ENCODE results near the gene INTS4.
"Not testable (repeated sequence)": the region's sequence is repeated elsewhere in the genome, so short reads cannot be mapped to it uniquely, and the experiment has no call there.

The INTS4 gene

DNA sequence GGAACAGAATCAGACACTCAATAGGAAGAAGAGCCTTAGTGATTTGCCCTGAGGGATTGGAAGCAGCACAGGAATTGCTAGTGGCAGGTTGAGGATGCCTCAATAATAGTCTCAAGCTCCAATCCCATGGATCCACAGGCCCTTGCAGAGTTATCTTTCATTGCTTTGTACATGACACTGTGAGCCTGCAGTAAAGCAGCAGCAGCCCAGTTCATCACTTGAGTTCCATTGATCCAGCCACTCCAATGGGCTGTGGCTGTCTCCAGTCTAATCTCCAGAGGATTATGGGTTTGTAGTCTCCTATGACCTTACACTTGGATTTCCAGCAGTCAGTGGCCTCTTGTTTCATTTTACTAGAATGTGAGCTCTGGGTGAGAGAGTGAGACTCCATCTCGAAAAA lies 128.1 kb downstream of the INTS4 start:
- TF ChIP-seq ZNF8 (CRISPR knock-in tag; IDR thresholded peaks at IDR 0.05) (no peak), PPARA (CRISPR knock-in tag; IDR thresholded peaks at IDR 0.05; ENCODE audit: borderline replicate concordance) (no peak), CSDC2 (CRISPR knock-in tag; IDR thresholded peaks at IDR 0.05) (no peak), ISL1 (CRISPR knock-in tag; IDR thresholded peaks at IDR 0.05) (no peak), BACH2 (CRISPR knock-in tag; IDR thresholded peaks at IDR 0.05; ENCODE audit: borderline replicate concordance) (no peak), ARNTL (CRISPR knock-in tag; IDR thresholded peaks at IDR 0.05; ENCODE audit: borderline replicate concordance, low read depth) (no peak)
- TF ChIP-seq, protein P1, sequence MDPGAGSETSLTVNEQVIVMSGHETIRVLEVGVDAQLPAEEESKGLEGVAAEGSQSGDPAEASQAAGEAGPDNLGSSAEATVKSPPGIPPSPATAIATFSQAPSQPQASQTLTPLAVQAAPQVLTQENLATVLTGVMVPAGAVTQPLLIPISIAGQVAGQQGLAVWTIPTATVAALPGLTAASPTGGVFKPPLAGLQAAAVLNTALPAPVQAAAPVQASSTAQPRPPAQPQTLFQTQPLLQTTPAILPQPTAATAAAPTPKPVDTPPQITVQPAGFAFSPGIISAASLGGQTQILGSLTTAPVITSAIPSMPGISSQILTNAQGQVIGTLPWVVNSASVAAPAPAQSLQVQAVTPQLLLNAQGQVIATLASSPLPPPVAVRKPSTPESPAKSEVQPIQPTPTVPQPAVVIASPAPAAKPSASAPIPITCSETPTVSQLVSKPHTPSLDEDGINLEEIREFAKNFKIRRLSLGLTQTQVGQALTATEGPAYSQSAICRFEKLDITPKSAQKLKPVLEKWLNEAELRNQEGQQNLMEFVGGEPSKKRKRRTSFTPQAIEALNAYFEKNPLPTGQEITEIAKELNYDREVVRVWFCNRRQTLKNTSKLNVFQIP (CRISPR knock-in tag; IDR thresholded peaks at IDR 0.05; ENCODE audit: borderline replicate concordance, low read depth) = no peak

GRCh38 chr11:77865805-77866204 lies 128.7 kb downstream of the INTS4 start:
- peak; percentile 64 for ATAC-seq
- TF ChIP-seq ISL1 (CRISPR knock-in tag; IDR thresholded peaks at IDR 0.05) = peak; percentile 81
- 0 out of 2 replicates have a peak, but pooled peaks have one; percentile 38 for TF ChIP-seq TCF4 (CRISPR knock-in tag; IDR thresholded peaks at IDR 0.05; ENCODE audit: borderline replicate concordance)
- TF ChIP-seq ZFP3 (CRISPR knock-in tag; IDR thresholded peaks at IDR 0.05) = no peak
- TF ChIP-seq, protein P2, sequence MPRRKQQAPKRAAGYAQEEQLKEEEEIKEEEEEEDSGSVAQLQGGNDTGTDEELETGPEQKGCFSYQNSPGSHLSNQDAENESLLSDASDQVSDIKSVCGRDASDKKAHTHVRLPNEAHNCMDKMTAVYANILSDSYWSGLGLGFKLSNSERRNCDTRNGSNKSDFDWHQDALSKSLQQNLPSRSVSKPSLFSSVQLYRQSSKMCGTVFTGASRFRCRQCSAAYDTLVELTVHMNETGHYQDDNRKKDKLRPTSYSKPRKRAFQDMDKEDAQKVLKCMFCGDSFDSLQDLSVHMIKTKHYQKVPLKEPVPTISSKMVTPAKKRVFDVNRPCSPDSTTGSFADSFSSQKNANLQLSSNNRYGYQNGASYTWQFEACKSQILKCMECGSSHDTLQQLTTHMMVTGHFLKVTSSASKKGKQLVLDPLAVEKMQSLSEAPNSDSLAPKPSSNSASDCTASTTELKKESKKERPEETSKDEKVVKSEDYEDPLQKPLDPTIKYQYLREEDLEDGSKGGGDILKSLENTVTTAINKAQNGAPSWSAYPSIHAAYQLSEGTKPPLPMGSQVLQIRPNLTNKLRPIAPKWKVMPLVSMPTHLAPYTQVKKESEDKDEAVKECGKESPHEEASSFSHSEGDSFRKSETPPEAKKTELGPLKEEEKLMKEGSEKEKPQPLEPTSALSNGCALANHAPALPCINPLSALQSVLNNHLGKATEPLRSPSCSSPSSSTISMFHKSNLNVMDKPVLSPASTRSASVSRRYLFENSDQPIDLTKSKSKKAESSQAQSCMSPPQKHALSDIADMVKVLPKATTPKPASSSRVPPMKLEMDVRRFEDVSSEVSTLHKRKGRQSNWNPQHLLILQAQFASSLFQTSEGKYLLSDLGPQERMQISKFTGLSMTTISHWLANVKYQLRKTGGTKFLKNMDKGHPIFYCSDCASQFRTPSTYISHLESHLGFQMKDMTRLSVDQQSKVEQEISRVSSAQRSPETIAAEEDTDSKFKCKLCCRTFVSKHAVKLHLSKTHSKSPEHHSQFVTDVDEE (CRISPR knock-in tag; IDR thresholded peaks at IDR 0.05) = 0 out of 2 replicates have a peak, but pooled peaks have one; percentile 45

More for the DNA sequence above, 128.1 kb downstream of the INTS4 start:
- peak; percentile 40 for ATAC-seq

DNA sequence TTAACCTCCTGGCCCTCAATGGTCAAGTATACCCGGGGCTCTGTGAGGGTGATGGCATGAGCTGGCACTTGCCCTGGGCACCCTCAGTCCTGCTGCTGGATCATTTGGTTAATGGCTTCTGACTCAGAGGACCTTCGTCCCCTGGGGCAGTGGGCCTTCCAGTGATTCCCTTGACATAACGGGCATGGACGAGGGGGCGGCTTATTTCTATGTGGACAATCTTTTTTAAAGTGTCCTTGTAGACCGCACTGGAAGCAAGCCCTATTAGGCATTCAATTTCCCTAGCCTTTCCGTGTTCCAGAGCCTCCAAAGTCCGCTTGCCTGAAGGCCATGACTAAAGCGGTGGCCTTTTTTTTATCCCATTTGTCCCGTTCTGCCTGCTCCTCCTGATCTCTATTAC lies 133.0 kb downstream of the INTS4 start:
- not testable (repeated sequence) for ATAC-seq

DNA sequence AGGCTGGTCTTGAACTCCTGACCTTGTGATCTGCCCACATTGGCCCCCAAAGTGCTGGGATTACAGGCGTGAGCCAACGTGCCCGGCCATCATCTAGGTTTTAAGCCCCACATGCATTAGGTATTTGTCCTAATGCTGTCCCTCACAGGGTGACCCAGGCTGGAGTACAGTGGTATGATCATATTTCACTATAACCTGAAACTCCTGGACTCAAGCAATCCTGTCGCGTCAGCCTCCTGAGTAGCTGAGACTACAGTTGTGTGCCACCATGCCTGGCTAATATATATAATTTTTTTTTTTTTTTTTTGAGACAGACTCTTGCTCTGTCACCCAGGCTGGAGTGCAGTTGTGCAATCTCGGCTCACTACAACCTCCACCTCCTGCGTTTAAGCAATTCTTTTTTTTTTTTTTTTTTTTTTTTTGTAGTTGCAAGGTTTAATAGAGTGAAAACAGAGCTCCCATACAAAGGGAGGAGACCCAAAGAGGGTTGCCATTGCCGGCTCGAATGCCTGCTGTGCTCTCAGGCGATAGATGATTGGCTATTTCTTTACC lies 136.5 kb downstream of the INTS4 start:
- ATAC-seq = not testable (repeated sequence)

GRCh38 chr11:77854838-77855237 lies 139.6 kb downstream of the INTS4 start:
- TF ChIP-seq OSR1 (CRISPR knock-in tag; IDR thresholded peaks at IDR 0.05) (no peak), CSRNP3 (CRISPR knock-in tag; IDR thresholded peaks at IDR 0.05) (no peak), SNAI2 (CRISPR knock-in tag; IDR thresholded peaks at IDR 0.05) (no peak), TCF4 (CRISPR knock-in tag; IDR thresholded peaks at IDR 0.05; ENCODE audit: borderline replicate concordance) (no peak), BACH2 (CRISPR knock-in tag; IDR thresholded peaks at IDR 0.05; ENCODE audit: borderline replicate concordance) (no peak), ISL1 (CRISPR knock-in tag; IDR thresholded peaks at IDR 0.05) (no peak), ESRRG (CRISPR knock-in tag; IDR thresholded peaks at IDR 0.05) (no peak), TOX (CRISPR knock-in tag; IDR thresholded peaks at IDR 0.05; ENCODE audit: borderline replicate concordance) (no peak), ZNF565 (CRISPR knock-in tag; conservative IDR thresholded peaks at IDR 0.05; ENCODE audit: low read depth) (no peak), GLIS3 (CRISPR knock-in tag; IDR thresholded peaks at IDR 0.05) (no peak), ZNF70 (CRISPR knock-in tag; IDR thresholded peaks at IDR 0.05) (no peak), ZNF8 (CRISPR knock-in tag; IDR thresholded peaks at IDR 0.05) (no peak)
- TF ChIP-seq, protein P1 (CRISPR knock-in tag; IDR thresholded peaks at IDR 0.05; ENCODE audit: borderline replicate concordance, low read depth) = no peak
- TF ChIP-seq, protein P3, sequence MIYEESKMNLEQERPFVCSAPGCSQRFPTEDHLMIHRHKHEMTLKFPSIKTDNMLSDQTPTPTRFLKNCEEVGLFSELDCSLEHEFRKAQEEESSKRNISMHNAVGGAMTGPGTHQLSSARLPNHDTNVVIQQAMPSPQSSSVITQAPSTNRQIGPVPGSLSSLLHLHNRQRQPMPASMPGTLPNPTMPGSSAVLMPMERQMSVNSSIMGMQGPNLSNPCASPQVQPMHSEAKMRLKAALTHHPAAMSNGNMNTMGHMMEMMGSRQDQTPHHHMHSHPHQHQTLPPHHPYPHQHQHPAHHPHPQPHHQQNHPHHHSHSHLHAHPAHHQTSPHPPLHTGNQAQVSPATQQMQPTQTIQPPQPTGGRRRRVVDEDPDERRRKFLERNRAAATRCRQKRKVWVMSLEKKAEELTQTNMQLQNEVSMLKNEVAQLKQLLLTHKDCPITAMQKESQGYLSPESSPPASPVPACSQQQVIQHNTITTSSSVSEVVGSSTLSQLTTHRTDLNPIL (CRISPR knock-in tag; IDR thresholded peaks at IDR 0.05; ENCODE audit: low read depth) = no peak

More at GRCh38 chr11:77854838-77855237, 139.6 kb downstream of the INTS4 start:
- ATAC-seq = no peak
